Motor neuron (in vitro differentiated cells): Measurements from ENCODE around the gene SEMA4A. TPM values are rescaled to one million over a fixed set of nuclear protein-coding genes. Genes with fewer than 3 reads are reported as not detected.

Experiments
- ATAC-seq, 8 experiments: fragments of 200-7000 bp; cut with Tn5 transposase; replicated peaks in 6 of 8; 2 replicates each; pipeline ENCODE4 v1.8.0; 2021; ENCODE audit warnings: mild to moderate bottlenecking in 8 of 8, moderate library complexity in 8 of 8
- H3K27ac ChIP-seq, 2 donors: fragments of 250-450 bp; sonication (Bioruptor Pico); 2 replicates each; pipeline ENCODE4 v1.9.0; 2021; ENCODE audit warnings: antibody characterized with exemption in 2 of 2, mild to moderate bottlenecking in 2 of 2, moderate library complexity in 1 of 2
- H3K4me1 ChIP-seq, 2 donors: fragments of 250-450 bp; sonication (Bioruptor Pico); replicated peaks in 1 of 2; 2 replicates each; pipeline ENCODE4 v1.6.1; 2021; ENCODE audit warnings: antibody characterized with exemption in 2 of 2, mild to moderate bottlenecking in 2 of 2, moderate library complexity in 1 of 2
- H3K4me3 ChIP-seq, 5 donors: fragments of 250-450 bp; sonication (Bioruptor Pico); 2 replicates each; pipeline ENCODE4 v1.9.0; 2021; ENCODE audit warnings: antibody characterized with exemption in 5 of 5, mild to moderate bottlenecking in 5 of 5, moderate library complexity in 4 of 5
- WGBS, 10 experiments: fragments of 450-650 bp; shearing (Covaris generic); methylation state at CpG; one replicate each; pipeline ENCODE4 v1.0.0; 2022; 5-methylcytosine and 5-hydroxymethylcytosine counted together
- in situ Hi-C, 9 experiments: fragments of 400-800 bp; cut with MboI; loops; one replicate each; pipeline ENCODE4 v1.15.0; 2021; ENCODE audit warnings: low sequenced_read_pairs in 9 of 9, low pct_unique_long_range_greater_than_20kb in 2 of 9; ENCODE audit not compliant: unreplicated experiment in 9 of 9
- total RNA-seq, 8 experiments: library from RNA; unstranded; fragments of 300-600 nt; gene quantifications; 2 replicates each; pipeline versions ENCODE4 v1.2.3 to v1.2.4, GENCODE V29; 2022

The SEMA4A gene
- total RNA-seq, 8 experiments from 2014 or later: 0.85 to 6.1 (median 2.7) TPM

DNA sequence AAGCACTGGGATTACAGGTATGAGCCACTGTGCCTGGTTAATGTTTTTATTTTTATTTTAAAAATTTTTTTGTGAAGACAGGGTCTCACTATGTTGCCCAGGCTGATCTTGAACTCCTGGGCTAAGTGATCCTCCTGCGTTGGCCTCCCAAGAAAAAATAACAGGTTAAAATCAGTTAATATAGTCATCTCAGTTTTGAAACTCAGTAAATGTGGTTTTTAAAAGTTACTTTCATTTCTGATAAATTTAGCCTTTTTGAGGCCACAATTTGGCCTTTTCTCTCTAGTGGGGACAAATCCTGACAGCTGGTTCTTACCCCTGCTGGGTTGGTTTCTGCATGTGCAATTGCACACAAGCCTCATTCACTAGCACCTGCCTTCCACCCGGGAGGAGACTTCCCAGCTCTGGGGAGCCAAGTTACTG, 72.7 kb downstream of the SEMA4A start:
- ATAC-seq: no peak
- no peaks in the 10 kb centered on the region for H3K4me1 ChIP-seq
- in situ Hi-C loops: loop anchor here in 6 of 9 experiments (10.0 to 25.0 kb wide), 5 partner anchors 81 to 141 kb away; partner anchors contain the start of gene MEX3A (in 3 of the 6)
- H3K4me3 ChIP-seq: no peak overlapping the region
- H3K27ac ChIP-seq: no peak overlapping the region
- WGBS, 10 experiments: 67 to 100% (median 89%) methylated on average over 1 to 2 of the region's 2 CpGs; no CpG with 5 or more reads in 2 of the 10 experiments

DNA sequence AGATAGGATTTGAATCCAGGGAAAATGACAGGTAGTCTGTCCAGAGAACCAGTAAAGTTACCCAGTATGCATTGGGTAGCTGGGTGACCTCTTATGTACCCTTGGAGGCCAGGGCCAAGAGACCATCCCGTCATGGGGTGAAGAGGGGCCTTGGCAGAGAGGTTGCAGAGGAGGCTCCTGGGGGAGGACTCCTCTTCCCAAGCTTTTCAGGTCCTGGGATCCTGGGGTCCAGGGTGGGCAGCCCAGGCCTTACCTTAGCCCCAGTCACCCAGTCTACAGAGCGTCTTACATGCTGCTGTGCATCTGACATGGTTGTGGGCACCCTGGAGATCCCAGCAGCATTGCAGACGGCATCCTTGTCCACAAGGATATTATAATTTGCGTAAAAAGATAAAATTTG, 73.4 kb downstream of the SEMA4A start:
- no peak for ATAC-seq
- H3K4me3 ChIP-seq: no peak overlapping the region
- no peak overlapping the region for H3K27ac ChIP-seq
- in situ Hi-C loops: loop anchor here in 6 of 9 experiments (10.0 to 25.0 kb wide), 5 partner anchors 82 to 142 kb away; partner anchors contain the start of gene MEX3A (in 3 of the 6)
- 67 to 100% (median 100%) methylated on average over 1 to 3 of the region's 4 CpGs; no CpG with 5 or more reads in 4 of the 10 experiments for WGBS, 10 experiments
- H3K4me1 ChIP-seq: no peaks in the 10 kb centered on the region

Other genes starting within 250 kb of the SEMA4A start
- gene RIT1, start 242.2 kb upstream of the SEMA4A start, total RNA-seq: 10 to 100 TPM; 15.4 to 41.8 (median 28.1) TPM
- gene KHDC4, start 219.2 kb upstream of the SEMA4A start, total RNA-seq: 10 to 100 TPM; 37.4 to 89.4 (median 62.4) TPM
- 1 to 10 TPM in 4 of 8 experiments, under 1 TPM in 2, not detected in 2; 0.87 to 2.3 (median 1.5) TPM for gene RXFP4, start 211.9 kb upstream of the SEMA4A start, total RNA-seq
- gene ARHGEF2, start 175.0 kb upstream of the SEMA4A start, total RNA-seq: 100 to 1,000 TPM in 1 of 8 experiments, 10 to 100 TPM in 7; 44.9 to 112 (median 73.5) TPM
- 100 to 1,000 TPM; 199 to 383 (median 327) TPM for gene SSR2, start 132.6 kb upstream of the SEMA4A start, total RNA-seq
- gene UBQLN4, start 99.8 kb upstream of the SEMA4A start, total RNA-seq: 10 to 100 TPM; 22.7 to 51.1 (median 35.0) TPM
- 100 to 1,000 TPM in 5 of 8 experiments, 10 to 100 TPM in 3; 85.2 to 166 (median 102) TPM for gene LAMTOR2, start 98.8 kb upstream of the SEMA4A start, total RNA-seq
- 1 to 10 TPM in 3 of 8 experiments, under 1 TPM in 2, not detected in 3; 0.50 to 1.3 (median 1.1) TPM for gene RAB25, start 92.4 kb upstream of the SEMA4A start, total RNA-seq
- 10 to 100 TPM in 7 of 8 experiments, 1 to 10 TPM in 1; 1.2 to 92.3 (median 33.9) TPM for gene MEX3A, start 71.1 kb upstream of the SEMA4A start, total RNA-seq
- 100 to 1,000 TPM in 3 of 8 experiments, 10 to 100 TPM in 5; 29.8 to 370 (median 68.0) TPM for gene LMNA, start 38.9 kb upstream of the SEMA4A start, total RNA-seq
- gene SLC25A44, start 40.5 kb downstream of the SEMA4A start, total RNA-seq: 10 to 100 TPM; 16.5 to 26.8 (median 20.9) TPM
- gene PMF1, start 59.4 kb downstream of the SEMA4A start, total RNA-seq: 100 to 1,000 TPM in 1 of 8 experiments, 10 to 100 TPM in 7; 19.8 to 131 (median 46.3) TPM
- gene BGLAP, start 88.6 kb downstream of the SEMA4A start, total RNA-seq: 1 to 10 TPM in 3 of 8 experiments, under 1 TPM in 5; 0.36 to 2.6 (median 0.93) TPM
- 1 to 10 TPM in 7 of 8 experiments, under 1 TPM in 1; 0.61 to 8.6 (median 2.6) TPM for gene PAQR6, start 94.5 kb downstream of the SEMA4A start, total RNA-seq
- 10 to 100 TPM; 34.5 to 78.8 (median 62.7) TPM for gene SMG5, start 129.2 kb downstream of the SEMA4A start, total RNA-seq
- gene TMEM79, start 130.7 kb downstream of the SEMA4A start, total RNA-seq: 1 to 10 TPM; 3.1 to 6.5 (median 4.8) TPM
- gene GLMP, start 142.1 kb downstream of the SEMA4A start, total RNA-seq: 100 to 1,000 TPM in 1 of 8 experiments, 10 to 100 TPM in 7; 16.3 to 138 (median 33.0) TPM
- 1 to 10 TPM in 1 of 8 experiments, under 1 TPM in 5, not detected in 2; 0.46 to 1.4 (median 0.67) TPM for gene VHLL, start 145.7 kb downstream of the SEMA4A start, total RNA-seq
- gene CCT3, start 184.7 kb downstream of the SEMA4A start, total RNA-seq: 100 to 1,000 TPM; 204 to 465 (median 351) TPM
- 1 to 10 TPM in 3 of 8 experiments, under 1 TPM in 3, not detected in 2; 0.22 to 8.3 (median 1.2) TPM for gene TSACC, start 184.9 kb downstream of the SEMA4A start, total RNA-seq
- 1 to 10 TPM in 1 of 8 experiments, under 1 TPM in 4, not detected in 3; 0.38 to 1.8 (median 0.50) TPM for gene RHBG, start 215.6 kb downstream of the SEMA4A start, total RNA-seq